ENCODE results near the gene SPDYE18.
"Not testable (repeated sequence)": the region's sequence is repeated elsewhere in the genome, so short reads cannot be mapped to it uniquely, and the experiment has no call there.

Gene SPDYE18

GRCh38 chr7:77065869-77066268 is 3.5 kb upstream of the SPDYE18 start:
- not testable (repeated sequence) for H3K27me3 ChIP-seq (ENCODE audit: insufficient read depth, poor library complexity, severe bottlenecking); DNase-seq (ENCODE audit: low read depth in 1 of 2, low spot score in 1 of 2)

GRCh38 chr7:77063732-77064131 is 1.4 kb upstream of the SPDYE18 start:
- not testable (repeated sequence) for H3K4me3 ChIP-seq (replicated peaks; ENCODE audit: insufficient read depth, low read length); H3K27ac ChIP-seq (replicated peaks); DNase-seq (ENCODE audit: low read depth in 1 of 2, low spot score in 1 of 2); H3K27me3 ChIP-seq (ENCODE audit: insufficient read depth, poor library complexity, severe bottlenecking)

More at GRCh38 chr7:77065869-77066268, 3.5 kb upstream of the SPDYE18 start:
- H3K27ac ChIP-seq (replicated peaks); H3K4me3 ChIP-seq (replicated peaks; ENCODE audit: insufficient read depth, low read length): not testable (repeated sequence)

GRCh38 chr7:77032261-77032660 is 30.1 kb downstream of the SPDYE18 start, which contains the start of gene SPDYE17:
Gene SPDYE17, minus strand, starts transcription at chr7:77032361. Its CDS starts 1,791 bp downstream, at chr7:77030570.
- H3K27me3 ChIP-seq (ENCODE audit: insufficient read depth, poor library complexity, severe bottlenecking); DNase-seq (ENCODE audit: low read depth in 1 of 2, low spot score in 1 of 2); H3K4me3 ChIP-seq (replicated peaks; ENCODE audit: insufficient read depth, low read length); H3K27ac ChIP-seq (replicated peaks): not testable (repeated sequence)

- peak in 1 of 2 experiments; percentile 93 for DNase-seq (ENCODE audit: low read depth in 1 of 2, low spot score in 1 of 2)
- H3K4me3 ChIP-seq (replicated peaks; ENCODE audit: insufficient read depth, low read length); H3K27me3 ChIP-seq (ENCODE audit: insufficient read depth, poor library complexity, severe bottlenecking); H3K27ac ChIP-seq (replicated peaks): not testable (repeated sequence)
- peak; percentile 75 for TF ChIP-seq POLR2AphosphoS5 (IDR thresholded peaks at IDR 0.05; ENCODE audit: low read depth)
- peak; percentile 59 for TF ChIP-seq GABPA (IDR thresholded peaks at IDR 0.05; ENCODE audit: low read depth)
- TF ChIP-seq SPI1 (IDR thresholded peaks at IDR 0.05; ENCODE audit: borderline replicate concordance, low read depth), result 0 out of 2 replicates have a peak, but pooled peaks have one; percentile 10
Measured at GRCh38 chr7:77026349-77026748, 36.0 kb downstream of the SPDYE18 start.

- H3K4me3 ChIP-seq (replicated peaks; ENCODE audit: insufficient read depth, low read length); H3K27ac ChIP-seq (replicated peaks); DNase-seq (ENCODE audit: low read depth in 1 of 2, low spot score in 1 of 2); H3K27me3 ChIP-seq (ENCODE audit: insufficient read depth, poor library complexity, severe bottlenecking): not testable (repeated sequence)
Measured at GRCh38 chr7:77010074-77010680, 52.2 kb downstream of the SPDYE18 start.

GRCh38 chr7:77008000-77008399 is 54.4 kb downstream of the SPDYE18 start:
- not testable (repeated sequence) for H3K27me3 ChIP-seq (ENCODE audit: insufficient read depth, poor library complexity, severe bottlenecking); H3K27ac ChIP-seq (replicated peaks); H3K4me3 ChIP-seq (replicated peaks; ENCODE audit: insufficient read depth, low read length); DNase-seq (ENCODE audit: low read depth in 1 of 2, low spot score in 1 of 2)

- not testable (repeated sequence) for H3K27ac ChIP-seq (replicated peaks); H3K4me3 ChIP-seq (replicated peaks; ENCODE audit: insufficient read depth, low read length); H3K27me3 ChIP-seq (ENCODE audit: insufficient read depth, poor library complexity, severe bottlenecking); DNase-seq (ENCODE audit: low read depth in 1 of 2, low spot score in 1 of 2)
Measured at GRCh38 chr7:77006127-77007110, 55.9 kb downstream of the SPDYE18 start.

GRCh38 chr7:77005461-77006057 is 56.8 kb downstream of the SPDYE18 start:
- not testable (repeated sequence) for H3K27ac ChIP-seq (replicated peaks); H3K4me3 ChIP-seq (replicated peaks; ENCODE audit: insufficient read depth, low read length); H3K27me3 ChIP-seq (ENCODE audit: insufficient read depth, poor library complexity, severe bottlenecking); DNase-seq (ENCODE audit: low read depth in 1 of 2, low spot score in 1 of 2)

- H3K4me3 ChIP-seq (replicated peaks; ENCODE audit: insufficient read depth, low read length); H3K27me3 ChIP-seq (ENCODE audit: insufficient read depth, poor library complexity, severe bottlenecking); DNase-seq (ENCODE audit: low read depth in 1 of 2, low spot score in 1 of 2); H3K27ac ChIP-seq (replicated peaks): not testable (repeated sequence)
Measured at GRCh38 chr7:77004151-77004550, 58.2 kb downstream of the SPDYE18 start.

GRCh38 chr7:77003241-77003640 is 59.1 kb downstream of the SPDYE18 start:
- H3K4me3 ChIP-seq (replicated peaks; ENCODE audit: insufficient read depth, low read length); DNase-seq (ENCODE audit: low read depth in 1 of 2, low spot score in 1 of 2); H3K27me3 ChIP-seq (ENCODE audit: insufficient read depth, poor library complexity, severe bottlenecking); H3K27ac ChIP-seq (replicated peaks): not testable (repeated sequence)

GRCh38 chr7:77002678-77003233 is 59.6 kb downstream of the SPDYE18 start:
- H3K27ac ChIP-seq (replicated peaks); H3K4me3 ChIP-seq (replicated peaks; ENCODE audit: insufficient read depth, low read length); DNase-seq (ENCODE audit: low read depth in 1 of 2, low spot score in 1 of 2); H3K27me3 ChIP-seq (ENCODE audit: insufficient read depth, poor library complexity, severe bottlenecking): not testable (repeated sequence)

GRCh38 chr7:77002104-77002503 is 60.3 kb downstream of the SPDYE18 start:
- not testable (repeated sequence) for H3K4me3 ChIP-seq (replicated peaks; ENCODE audit: insufficient read depth, low read length); DNase-seq (ENCODE audit: low read depth in 1 of 2, low spot score in 1 of 2); H3K27ac ChIP-seq (replicated peaks); H3K27me3 ChIP-seq (ENCODE audit: insufficient read depth, poor library complexity, severe bottlenecking)

Data from HL-60 (cell line).